Mesendoderm (in vitro differentiated cells): ENCODE measurements around the gene CDKN1C.
A peak's percentile ranks its signal among the peaks of the same experiment; 100 is the strongest.

Experiments used
- DNase-seq: peaks from one replicate; pipeline ENCODE4 v3.0.0; 2013
- H2AK5ac ChIP-seq: 2 replicates; pipeline ENCODE4 v1.6.1; 2013; ENCODE audit warnings: low read length, inconsistent platforms
- H2BK120ac ChIP-seq: 2 replicates; pipeline ENCODE4 v1.6.1; 2013; ENCODE audit warnings: low read depth, mild to moderate bottlenecking, low read length, moderate library complexity, mixed read lengths
- H2BK15ac ChIP-seq: replicated peaks from 2 replicates; pipeline ENCODE4 v1.6.1; 2013; ENCODE audit warnings: low read depth, mild to moderate bottlenecking, moderate library complexity
- H2BK5ac ChIP-seq: 2 replicates; pipeline ENCODE4 v1.6.1; 2013; ENCODE audit warnings: low read length, inconsistent platforms
- H3K18ac ChIP-seq: 2 replicates; pipeline ENCODE4 v1.6.1; 2013; ENCODE audit warnings: mild to moderate bottlenecking, low read length, mixed read lengths
- H3K23ac ChIP-seq: one replicate; pipeline ENCODE4 v1.6.1; 2013; ENCODE audit warnings: low read length
- H3K27ac ChIP-seq: 2 replicates; pipeline ENCODE4 v1.5.1; 2013; ENCODE audit warnings: low read depth, mild to moderate bottlenecking, inconsistent platforms, low read length, moderate library complexity
- H3K27me3 ChIP-seq: 2 replicates; pipeline ENCODE4 v1.6.1; 2013; ENCODE audit warnings: low read length, control low read depth, mild to moderate bottlenecking, inconsistent platforms; ENCODE audit not compliant: insufficient read depth, poor library complexity
- H3K36me3 ChIP-seq: 2 replicates; pipeline ENCODE4 v1.6.1; 2013; ENCODE audit warnings: low read length, inconsistent platforms; ENCODE audit not compliant: control insufficient read depth, insufficient read depth
- H3K4ac ChIP-seq: one replicate; pipeline ENCODE4 v1.6.1; 2013; ENCODE audit warnings: low read depth, mild to moderate bottlenecking, low read length, moderate library complexity
- H3K4me1 ChIP-seq: 2 replicates; pipeline ENCODE4 v1.6.1; 2013; ENCODE audit warnings: low read depth, low read length, inconsistent platforms; ENCODE audit not compliant: control insufficient read depth
- H3K4me2 ChIP-seq: 2 replicates; pipeline ENCODE4 v1.6.1; 2013; ENCODE audit warnings: low read length
- H3K4me3 ChIP-seq: 2 replicates; pipeline ENCODE4 v1.5.1; 2013; ENCODE audit warnings: mild to moderate bottlenecking, low read length
- H3K56ac ChIP-seq: one replicate; pipeline ENCODE4 v1.6.1; 2013; ENCODE audit warnings: low read length
- H3K79me1 ChIP-seq: 2 replicates; pipeline ENCODE4 v1.6.1; 2013; ENCODE audit warnings: low read length, inconsistent platforms
- H3K79me2 ChIP-seq: 2 replicates; pipeline ENCODE4 v1.6.1; 2013; ENCODE audit warnings: mild to moderate bottlenecking, low read length; ENCODE audit not compliant: control insufficient read depth, insufficient read depth
- H3K9ac ChIP-seq: 2 replicates; pipeline ENCODE4 v1.6.1; 2013; ENCODE audit warnings: low read length, inconsistent platforms
- H4K5ac ChIP-seq: one replicate; pipeline ENCODE4 v1.6.1; 2013; ENCODE audit warnings: low read length
- H4K8ac ChIP-seq: one replicate; pipeline ENCODE4 v1.6.1; 2013; ENCODE audit warnings: low read depth, mild to moderate bottlenecking, control low read depth, low read length, moderate library complexity
- WGBS: extraction: QIAGEN DNeasy Blood & Tissue Kit; methylation state at CpG from one replicate; pipeline ENCODE4 v1.1.7; 2013; ENCODE audit warnings: low lambda C conversion rate, missing lambda C conversion rate; ENCODE audit not compliant: insufficient coverage; ENCODE audit errors: extremely low coverage; 5-methylcytosine and 5-hydroxymethylcytosine counted together

CDKN1C gene

GRCh38 chr11:2931771-2932738 is 46.5 kb upstream of the CDKN1C start:
- Histone ChIP-seq H3K9ac (no peak overlapping the region), H2BK15ac (no peak overlapping the region), H3K27me3 (peaks cover 6% of the 10 kb centered on the region), H2AK5ac (no peak overlapping the region), H3K79me2 (no peaks in the 10 kb centered on the region), H3K4me3 (no peak overlapping the region), H3K18ac (no peak overlapping the region), H3K23ac (no peak overlapping the region), H2BK120ac (no peak overlapping the region), H4K5ac (no peak overlapping the region), H4K8ac (no peak overlapping the region), H2BK5ac (no peak overlapping the region), H3K27ac (no peak overlapping the region), H3K56ac (no peak overlapping the region), H3K4me2 (no peak overlapping the region), H3K36me3 (no peaks in the 10 kb centered on the region), H3K4ac (no peak overlapping the region), H3K79me1 (no peaks in the 10 kb centered on the region), H3K4me1 (peaks cover 2% of the 10 kb centered on the region)
- WGBS: no CpG with 5 or more reads among the region's 13 CpGs
- DNase-seq: no peak

DNA sequence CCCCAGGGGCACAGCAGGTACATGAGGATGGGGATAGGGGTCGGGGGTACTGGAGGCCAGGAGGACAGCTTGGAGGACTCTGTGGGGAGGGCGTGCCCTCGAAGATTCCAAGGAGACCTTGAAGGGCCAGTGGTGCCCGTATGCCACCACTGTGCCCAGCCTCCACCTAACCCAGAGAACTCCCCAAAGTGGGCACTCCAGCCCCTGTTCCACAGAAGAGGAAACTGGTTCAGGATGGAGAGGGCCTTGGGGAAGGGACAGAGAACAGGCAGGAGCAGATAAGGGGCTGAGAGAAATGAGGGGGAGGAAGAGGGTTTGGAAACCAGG is 45.8 kb upstream of the CDKN1C start:
- no peak overlapping the region for H3K23ac ChIP-seq
- H3K79me2 ChIP-seq: no peaks in the 10 kb centered on the region
- H4K8ac ChIP-seq: no peak overlapping the region
- no peak overlapping the region for H2BK120ac ChIP-seq
- no peak overlapping the region for H3K27ac ChIP-seq
- H3K4me3 ChIP-seq: no peak overlapping the region
- H3K9ac ChIP-seq: no peak overlapping the region
- H3K79me1 ChIP-seq: no peaks in the 10 kb centered on the region
- H4K5ac ChIP-seq: no peak overlapping the region
- H3K36me3 ChIP-seq: no peaks in the 10 kb centered on the region
- H2AK5ac ChIP-seq: no peak overlapping the region
- no peak overlapping the region for H2BK5ac ChIP-seq
- H3K4me2 ChIP-seq: no peak overlapping the region
- H3K18ac ChIP-seq: no peak overlapping the region
- no peak overlapping the region for H2BK15ac ChIP-seq
- H3K27me3 ChIP-seq: peaks cover 6% of the 10 kb centered on the region
- WGBS: no CpG with 5 or more reads among the region's 4 CpGs
- H3K4me1 ChIP-seq: peaks cover 2% of the 10 kb centered on the region
- no peak overlapping the region for H3K56ac ChIP-seq
- no peak for DNase-seq
- H3K4ac ChIP-seq: no peak overlapping the region

- H2AK5ac ChIP-seq: no peak overlapping the region
- no peaks in the 10 kb centered on the region for H3K79me2 ChIP-seq
- no peak overlapping the region for H3K56ac ChIP-seq
- DNase-seq: peak; percentile 92
- WGBS: no CpG with 5 or more reads among the region's 21 CpGs
- no peak overlapping the region for H4K8ac ChIP-seq
- H3K4me1 ChIP-seq: peaks cover 2% of the 10 kb centered on the region
- H3K4me3 ChIP-seq: no peak overlapping the region
- H2BK120ac ChIP-seq: no peak overlapping the region
- H3K27ac ChIP-seq: peak overlapping the region; percentile 21
- H2BK5ac ChIP-seq: no peak overlapping the region
- no peak overlapping the region for H3K23ac ChIP-seq
- no peak overlapping the region for H3K4me2 ChIP-seq
- no peak overlapping the region for H3K9ac ChIP-seq
- H3K4ac ChIP-seq: no peak overlapping the region
- H4K5ac ChIP-seq: no peak overlapping the region
- H3K27me3 ChIP-seq: peaks cover 6% of the 10 kb centered on the region
- no peaks in the 10 kb centered on the region for H3K36me3 ChIP-seq
- no peak overlapping the region for H2BK15ac ChIP-seq
- no peak overlapping the region for H3K18ac ChIP-seq
- H3K79me1 ChIP-seq: no peaks in the 10 kb centered on the region
These were observed 45.3 kb upstream of the CDKN1C start for GRCh38 chr11:2930704-2931419.

DNA sequence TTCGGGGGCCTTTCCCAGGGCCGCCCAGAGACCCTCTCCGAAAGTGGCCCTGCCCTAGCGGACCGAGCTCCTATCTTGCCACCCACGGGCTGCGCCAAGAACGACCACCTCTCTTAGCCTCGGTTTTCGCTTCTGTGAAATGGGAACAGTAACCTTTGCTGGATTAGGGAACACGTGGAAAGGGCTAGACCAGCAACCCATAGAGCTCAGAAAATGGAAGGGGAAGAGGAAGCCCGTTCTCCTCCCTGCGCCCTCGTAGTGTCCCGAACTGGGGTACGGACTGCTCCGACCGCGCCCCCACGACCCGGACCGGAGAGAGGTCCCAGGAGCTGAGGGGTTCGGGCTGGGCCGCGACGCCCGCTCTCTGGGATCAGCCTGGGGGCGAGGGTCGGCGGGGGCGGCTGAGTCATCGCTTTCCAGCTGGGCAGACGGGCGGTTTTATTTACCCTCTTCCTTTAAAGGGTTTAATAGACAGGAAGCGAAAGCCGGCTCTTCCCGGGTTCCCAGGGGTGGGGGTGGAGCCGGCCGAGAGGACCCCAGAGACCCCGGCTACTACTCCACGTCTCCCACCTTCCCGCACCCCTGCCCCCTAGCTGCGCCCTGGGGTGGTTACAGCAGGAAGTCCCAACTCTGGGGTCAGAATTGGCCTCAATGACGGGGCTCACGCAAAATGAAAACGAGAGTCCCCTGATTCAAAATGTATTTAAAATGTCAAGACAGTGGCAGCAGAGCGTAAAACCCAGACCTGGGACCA is 44.6 kb upstream of the CDKN1C start:
- WGBS: no CpG with 5 or more reads among the region's 47 CpGs
- peak; percentile 74 for DNase-seq

DNA sequence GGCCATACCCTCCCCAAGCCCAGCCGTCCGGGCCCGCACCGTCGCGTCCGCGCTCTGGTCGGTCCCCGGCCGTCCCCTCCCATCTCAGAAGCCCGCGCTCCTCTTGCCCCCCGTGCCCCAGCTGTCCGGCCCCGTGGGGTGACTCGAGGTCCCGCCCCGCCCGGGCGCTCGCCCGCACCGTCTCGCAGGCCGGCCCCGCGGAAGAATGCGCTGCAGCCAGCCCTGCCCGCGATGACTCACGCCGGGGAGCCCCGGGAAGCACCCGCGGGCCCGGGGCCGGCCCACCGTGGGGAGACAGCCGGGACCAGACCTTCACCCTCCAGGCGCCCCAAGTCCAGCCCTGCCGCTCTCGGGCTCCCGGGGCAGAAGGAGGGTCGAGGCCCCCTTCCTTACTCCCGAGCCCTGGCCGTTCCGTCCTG is 44.0 kb upstream of the CDKN1C start:
- H3K4ac ChIP-seq: no peak overlapping the region
- peaks cover 6% of the 10 kb centered on the region for H3K27me3 ChIP-seq
- no peaks in the 10 kb centered on the region for H3K79me2 ChIP-seq
- no peaks in the 10 kb centered on the region for H3K79me1 ChIP-seq
- peak overlapping the region; percentile 22 for H3K56ac ChIP-seq
- peaks cover 2% of the 10 kb centered on the region for H3K4me1 ChIP-seq
- no peak overlapping the region for H2BK120ac ChIP-seq
- no peak overlapping the region for H3K27ac ChIP-seq
- H3K36me3 ChIP-seq: no peaks in the 10 kb centered on the region
- H3K4me2 ChIP-seq: no peak overlapping the region
- no peak overlapping the region for H4K8ac ChIP-seq
- no peak overlapping the region for H2BK5ac ChIP-seq
- H3K18ac ChIP-seq: peak overlapping the region; percentile 5
- H3K4me3 ChIP-seq: no peak overlapping the region
- H2AK5ac ChIP-seq: no peak overlapping the region
- DNase-seq: no peak
- H4K5ac ChIP-seq: no peak overlapping the region
- no peak overlapping the region for H3K23ac ChIP-seq
- H3K9ac ChIP-seq: no peak overlapping the region
- no peak overlapping the region for H2BK15ac ChIP-seq
- no CpG with 5 or more reads among the region's 48 CpGs for WGBS

More for the DNA sequence above, 44.6 kb upstream of the CDKN1C start:
- Histone ChIP-seq H3K56ac (peak overlapping the region; percentile 1), H2BK5ac (no peak overlapping the region), H3K4me3 (no peak overlapping the region), H3K18ac (peak overlapping the region; percentile 5), H2BK15ac (no peak overlapping the region), H3K4ac (no peak overlapping the region), H4K5ac (no peak overlapping the region), H4K8ac (no peak overlapping the region), H3K4me1 (peaks cover 2% of the 10 kb centered on the region), H3K36me3 (no peaks in the 10 kb centered on the region), H2BK120ac (no peak overlapping the region), H3K79me1 (no peaks in the 10 kb centered on the region), H3K23ac (no peak overlapping the region), H3K27ac (peak overlapping the region; percentile 21), H3K79me2 (no peaks in the 10 kb centered on the region), H3K9ac (no peak overlapping the region), H3K27me3 (peaks cover 6% of the 10 kb centered on the region), H2AK5ac (no peak overlapping the region), H3K4me2 (peak overlapping the region; percentile 1)
